ENCODE results near the gene SETBP1.

The SETBP1 gene

DNA sequence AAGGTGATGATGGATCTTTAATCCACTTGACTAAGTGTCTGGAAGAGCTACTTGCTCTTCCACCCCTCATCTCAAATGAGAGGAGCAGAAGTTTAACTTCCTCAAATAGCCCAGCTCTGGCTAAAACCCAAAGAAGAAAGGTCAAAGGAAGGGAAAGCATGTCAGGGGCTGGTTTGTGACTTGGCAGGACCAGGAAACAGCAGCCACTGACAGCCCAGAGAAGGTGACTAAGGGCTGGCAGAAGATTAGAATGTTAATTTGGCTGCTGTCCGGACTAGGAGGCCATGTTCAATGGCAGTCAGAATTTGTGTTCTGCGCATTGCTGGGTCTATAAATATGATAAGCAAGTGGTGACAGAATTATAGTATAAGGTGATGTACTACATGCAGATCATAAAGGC, 386.2 kb downstream of the SETBP1 start:
- no peak for DNase-seq (ENCODE audit: low read depth)

DNA sequence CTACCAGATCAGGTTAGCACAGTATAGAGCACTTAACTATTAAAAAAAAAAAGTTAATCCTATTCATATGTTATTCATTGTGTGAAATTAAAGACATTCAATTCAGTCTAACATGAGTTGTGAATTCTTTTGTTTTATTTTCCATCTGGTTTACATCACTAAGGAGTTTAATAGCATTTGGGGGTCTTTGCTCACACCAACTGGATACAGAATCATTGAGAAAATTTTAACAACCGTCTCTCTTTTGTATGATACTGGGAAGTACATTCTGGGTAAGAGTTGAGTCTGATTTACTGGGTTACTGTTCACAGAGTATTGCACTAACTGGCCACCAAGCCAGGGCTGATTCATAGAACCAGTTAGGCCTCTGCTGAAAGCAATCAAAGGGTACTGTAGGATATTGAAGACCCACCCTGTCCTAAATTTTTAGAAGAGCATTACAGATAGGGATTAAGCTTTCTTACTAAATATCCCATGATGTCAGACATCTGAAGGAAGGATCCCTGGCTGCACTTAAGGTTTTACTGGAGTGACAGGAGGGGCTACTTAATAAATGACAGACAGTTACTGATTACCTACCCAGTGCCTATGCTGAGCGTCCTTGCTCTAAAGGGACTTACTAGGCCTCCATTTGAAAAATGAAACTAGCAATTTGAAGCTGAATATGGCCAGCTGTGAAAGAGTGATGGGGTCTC, 387.9 kb downstream of the SETBP1 start:
- no peak for DNase-seq (ENCODE audit: low read depth)

DNA sequence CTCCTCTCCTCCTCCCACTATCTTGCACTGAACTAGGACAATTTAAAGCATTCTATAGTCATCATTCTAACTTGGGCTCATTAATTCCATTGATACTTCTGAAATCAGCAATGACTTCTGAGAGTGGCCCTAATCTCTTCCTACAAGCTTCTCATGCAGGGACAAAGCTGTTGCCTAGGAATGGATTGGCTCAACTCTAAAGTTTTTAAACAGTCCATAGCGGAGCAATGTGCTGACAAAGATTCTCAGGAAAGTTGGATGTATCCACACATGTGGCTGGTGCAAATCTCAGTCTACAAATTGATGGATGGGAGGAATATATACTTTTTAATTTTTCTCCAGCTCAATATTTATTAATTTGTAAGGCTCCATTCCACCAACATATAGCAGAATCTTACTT, 388.9 kb downstream of the SETBP1 start:
- DNase-seq (ENCODE audit: low read depth): no peak

DNA sequence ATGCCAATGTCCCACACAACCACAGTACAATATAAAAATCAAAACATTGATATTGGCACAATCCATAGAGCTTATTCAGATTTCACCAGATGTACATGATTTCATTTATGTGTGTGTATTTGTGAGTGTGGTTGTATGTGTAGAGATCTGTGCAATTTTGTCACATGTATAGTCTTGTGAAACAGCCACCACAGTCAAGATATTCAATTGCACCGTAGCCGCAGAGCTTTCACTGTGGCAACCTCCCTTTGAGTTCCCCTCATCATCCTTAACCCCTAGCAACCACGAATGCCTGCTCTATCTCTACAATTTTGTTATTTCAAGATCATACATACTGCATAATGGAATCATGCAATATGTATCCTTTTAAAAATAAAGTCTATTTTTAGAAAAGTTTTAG, 391.3 kb downstream of the SETBP1 start:
- DNase-seq (ENCODE audit: low read depth): no peak

DNA sequence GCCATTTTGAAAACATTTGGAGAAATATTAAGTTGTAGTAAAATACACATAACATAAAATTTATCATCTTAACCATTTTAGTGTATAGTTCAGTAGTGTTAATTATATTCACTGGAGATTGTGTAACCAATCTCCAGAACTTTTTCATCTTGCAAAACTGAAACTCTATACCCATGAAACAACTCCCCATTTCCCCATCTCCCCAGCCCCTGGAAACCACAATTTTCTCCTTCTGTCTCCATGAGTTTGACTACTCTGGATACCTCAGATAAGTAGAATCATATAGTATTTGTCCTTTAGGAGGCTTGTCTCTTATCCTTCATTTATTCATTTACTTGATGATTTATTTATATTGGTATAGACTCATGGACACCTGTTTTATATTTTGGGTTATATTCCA, 392.9 kb downstream of the SETBP1 start:
- DNase-seq (ENCODE audit: low read depth): no peak

DNA sequence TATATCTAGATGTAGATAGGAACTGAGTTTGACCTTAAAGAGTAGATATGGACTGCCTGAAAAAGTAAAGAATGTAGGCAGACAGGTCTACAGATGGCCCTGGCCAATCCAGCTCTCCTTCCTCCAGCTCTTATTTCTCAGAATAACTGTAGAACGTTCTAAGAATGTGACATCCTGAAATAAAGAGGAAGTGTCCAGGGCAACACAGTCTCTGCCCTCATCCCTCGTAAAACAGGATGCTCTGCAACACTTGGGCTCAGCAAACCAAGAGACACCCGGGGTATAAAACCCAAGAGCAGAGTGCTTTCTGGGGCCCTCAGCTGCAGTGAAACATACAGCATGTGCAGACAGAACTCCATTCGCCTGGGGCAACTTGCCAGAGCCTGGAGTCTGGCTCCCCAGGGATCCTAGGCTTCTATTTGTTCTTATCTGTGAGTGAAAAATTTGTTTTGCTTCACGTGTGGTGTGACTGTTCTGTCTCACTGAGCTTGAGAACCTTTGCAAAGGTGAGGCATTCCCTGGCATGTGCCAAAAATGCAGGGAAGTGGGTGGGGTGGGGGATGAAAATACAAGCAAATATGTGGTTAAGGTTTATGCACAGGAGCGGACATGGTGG, 401.0 kb downstream of the SETBP1 start:
- no peak for DNase-seq (ENCODE audit: low read depth)

DNA sequence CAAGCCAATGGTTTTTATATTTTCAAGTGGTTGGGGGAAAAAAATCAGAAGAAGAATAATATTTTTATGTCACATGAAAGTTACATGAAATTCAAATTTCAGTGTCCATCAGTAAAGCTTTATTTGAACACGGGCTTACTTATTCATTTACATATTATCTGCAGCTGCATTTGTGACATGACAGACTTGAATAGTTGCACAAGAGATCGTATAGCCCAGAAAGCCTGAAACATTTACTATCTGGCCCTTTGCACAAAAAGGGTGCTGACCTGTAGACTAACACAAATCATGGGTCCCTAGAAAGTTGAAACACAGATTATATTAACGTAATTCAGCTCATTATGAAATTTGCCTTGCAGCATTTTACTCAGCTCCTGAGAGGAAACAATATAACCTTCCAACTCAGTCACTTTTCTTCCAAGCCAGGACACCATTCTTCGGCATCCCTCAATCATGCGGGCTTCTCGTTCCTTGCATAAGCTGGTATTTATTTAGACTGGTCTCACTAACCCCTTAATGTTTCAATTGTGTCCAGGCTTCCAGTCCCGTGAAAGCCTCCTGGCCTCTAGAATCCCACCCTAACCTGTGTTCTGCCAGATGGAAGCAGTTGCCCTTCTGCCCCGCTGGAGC, 402.7 kb downstream of the SETBP1 start:
- no peak for DNase-seq (ENCODE audit: low read depth)

DNA sequence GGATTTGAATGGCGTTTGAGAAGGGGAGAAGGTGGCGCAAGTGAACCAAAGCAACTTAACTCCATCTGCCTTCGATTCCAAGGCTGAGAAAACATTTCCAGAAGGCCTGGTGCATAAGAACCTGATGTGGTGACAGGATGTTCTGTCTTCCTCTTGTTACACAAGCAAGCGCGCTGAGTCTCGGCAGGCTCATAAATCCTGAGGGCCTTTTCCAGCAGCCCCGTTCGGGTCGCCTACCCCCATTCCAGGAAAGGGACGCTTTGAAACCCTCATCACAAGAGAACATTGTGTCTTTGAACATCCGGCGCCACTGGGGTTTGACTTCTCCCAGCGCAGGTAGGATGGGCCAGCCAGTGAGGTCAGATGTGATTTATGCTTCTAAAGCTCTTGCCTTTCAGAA, 403.5 kb downstream of the SETBP1 start:
- DNase-seq (ENCODE audit: low read depth): no peak

DNA sequence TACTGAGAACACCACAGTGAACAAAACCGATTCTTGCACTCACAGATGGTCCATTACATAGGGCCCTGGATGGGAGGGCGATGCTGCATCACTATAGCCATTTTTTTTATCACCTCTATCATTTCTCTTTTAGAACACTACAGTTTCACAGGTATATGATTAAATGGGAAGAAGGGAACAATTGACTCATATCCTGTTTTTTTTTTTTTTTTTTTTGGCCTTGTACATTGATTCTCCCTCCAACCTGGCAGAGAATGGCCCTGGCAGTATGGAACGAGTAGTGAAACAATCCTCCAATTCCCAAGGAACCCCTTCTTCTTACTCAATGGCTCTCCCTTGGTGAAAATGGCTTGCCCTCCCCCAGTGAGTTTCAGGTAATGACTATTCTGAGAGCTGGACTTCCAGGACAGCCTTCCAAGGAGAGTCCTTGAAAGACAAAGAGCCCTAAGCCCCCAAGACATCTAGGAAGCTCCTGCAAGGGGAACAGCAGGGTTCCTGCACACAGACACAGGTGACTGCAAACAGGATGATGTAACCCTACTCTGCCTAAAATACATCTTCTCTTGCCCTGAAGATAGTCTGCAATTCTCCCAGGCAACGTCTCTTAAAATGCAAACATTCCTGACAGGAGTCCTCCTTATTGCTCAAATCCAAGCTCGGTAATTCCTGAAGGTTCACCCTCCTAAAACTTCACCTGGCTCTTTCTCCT, 405.4 kb downstream of the SETBP1 start:
- DNase-seq (ENCODE audit: low read depth): no peak

DNA sequence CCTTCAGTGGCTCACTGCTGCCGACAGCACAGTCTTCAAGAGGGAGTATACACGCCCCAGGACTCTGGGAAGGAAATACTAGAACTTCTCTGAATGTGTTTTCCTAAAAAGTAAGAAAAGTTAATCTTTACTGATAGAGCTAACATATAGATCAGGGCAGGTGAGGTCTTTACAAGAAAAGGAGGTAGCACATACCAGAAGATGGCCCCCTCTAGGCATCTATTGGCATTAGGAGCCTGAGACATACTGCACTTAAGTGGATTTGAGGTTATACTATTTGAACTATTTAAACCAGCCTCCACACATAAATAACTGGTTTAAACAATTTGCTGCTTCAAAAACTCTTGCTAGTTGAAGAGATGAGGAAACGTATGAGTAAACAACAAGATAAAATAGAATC, 406.1 kb downstream of the SETBP1 start:
- DNase-seq (ENCODE audit: low read depth): no peak

DNA sequence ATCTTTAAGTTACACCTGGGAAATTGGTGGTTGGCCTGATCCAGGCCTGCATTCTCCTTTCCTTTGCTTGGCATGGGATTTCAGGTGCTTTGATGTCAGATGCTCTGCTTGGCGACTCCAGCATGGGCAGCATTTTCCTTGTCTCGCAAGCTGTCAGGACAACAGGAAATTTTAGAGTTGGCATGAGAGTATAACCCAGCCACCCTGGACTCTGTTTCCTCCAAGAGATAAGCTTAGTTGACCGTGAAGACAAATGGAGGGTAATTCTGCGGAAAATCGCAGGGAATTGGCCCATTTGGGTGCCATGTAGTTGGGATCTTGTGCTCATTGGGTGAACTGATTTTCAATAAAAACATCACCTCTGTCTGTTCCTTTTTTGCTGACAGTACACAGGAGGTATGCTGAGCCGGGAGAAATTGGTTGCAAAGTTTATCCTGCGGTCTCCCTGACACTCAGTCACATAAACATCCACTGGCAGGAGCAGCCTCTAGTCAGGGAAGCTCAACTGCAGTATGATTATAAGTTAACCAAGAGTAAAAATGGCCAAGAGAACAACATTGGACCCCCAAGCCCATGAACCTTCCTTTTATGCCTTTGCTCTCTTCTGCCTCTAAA, 409.9 kb downstream of the SETBP1 start:
- no peak for DNase-seq (ENCODE audit: low read depth)

DNA sequence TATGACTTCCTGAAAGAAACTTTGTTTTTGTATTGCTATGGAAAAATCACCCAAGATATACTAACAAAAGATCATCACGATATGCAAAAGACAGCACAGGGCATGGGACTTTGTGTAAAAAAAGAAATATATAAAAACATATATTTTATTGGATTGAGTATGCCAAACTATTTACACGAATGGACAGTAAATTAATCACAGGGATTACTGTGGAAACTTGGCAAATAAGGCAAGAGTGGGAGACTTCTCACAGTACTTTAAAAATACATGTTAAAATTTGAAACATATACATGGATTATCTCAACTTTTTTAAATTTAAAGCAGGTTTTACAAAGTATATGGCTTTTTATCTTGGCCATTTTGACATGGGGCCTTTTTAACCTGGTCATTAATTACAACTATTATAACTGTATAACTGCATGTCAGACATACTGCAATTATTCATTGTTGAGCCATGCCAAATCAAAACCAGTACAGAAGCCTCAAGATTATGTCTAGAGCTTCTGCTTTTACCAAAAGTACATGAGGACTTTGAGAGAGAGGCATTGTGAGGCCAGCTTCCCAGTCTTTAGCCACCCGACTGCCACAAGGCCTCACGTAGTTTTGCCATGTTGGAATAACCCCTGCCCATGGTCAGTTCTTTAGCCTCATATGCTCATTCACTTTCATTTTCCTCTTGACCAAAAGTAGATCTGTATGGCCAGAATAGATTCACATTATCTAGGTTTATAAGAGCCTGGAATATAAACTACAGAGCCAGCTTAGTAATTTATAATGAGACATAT, 419.8 kb downstream of the SETBP1 start:
- DNase-seq (ENCODE audit: low read depth): no peak

DNA sequence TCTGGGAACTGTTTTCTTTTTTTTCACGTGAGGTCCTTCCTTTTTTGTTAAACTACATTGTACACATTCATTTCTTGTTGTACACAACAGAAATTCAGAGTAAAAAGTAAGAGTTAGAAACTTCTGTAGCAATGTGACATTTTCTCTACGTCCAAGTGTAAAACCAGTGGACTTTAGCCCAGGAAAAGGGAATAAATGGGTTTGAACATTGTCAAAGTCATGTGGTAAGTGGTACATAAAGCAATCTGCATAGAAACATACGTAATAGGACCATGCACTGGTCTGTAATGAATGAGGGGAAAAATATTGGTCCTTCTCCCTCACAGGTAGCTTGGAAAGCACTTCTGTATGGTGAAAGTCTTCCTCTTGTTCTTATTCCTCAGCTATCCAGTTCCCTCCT, 421.4 kb downstream of the SETBP1 start:
- no peak for DNase-seq (ENCODE audit: low read depth)

DNA sequence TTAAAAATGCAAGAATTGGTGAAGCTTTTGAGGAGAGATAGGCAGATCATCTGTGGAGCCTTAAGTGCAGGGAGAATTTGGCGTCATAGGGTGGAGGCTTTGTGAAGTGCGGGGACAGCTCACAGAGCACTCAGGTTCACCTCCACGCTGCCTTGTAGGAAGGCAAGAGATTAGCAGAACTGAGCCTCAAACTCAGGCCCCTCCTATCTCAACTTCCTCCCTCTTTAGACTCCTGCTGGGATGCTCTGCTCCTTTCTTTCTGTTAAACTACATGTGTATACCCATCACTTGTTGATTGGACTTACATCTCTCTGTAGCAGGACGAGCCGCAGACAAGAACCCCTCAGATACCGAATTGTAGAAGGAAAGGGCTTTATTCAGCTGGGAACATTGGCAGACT, 422.2 kb downstream of the SETBP1 start:
- no peak for DNase-seq (ENCODE audit: low read depth)

DNA sequence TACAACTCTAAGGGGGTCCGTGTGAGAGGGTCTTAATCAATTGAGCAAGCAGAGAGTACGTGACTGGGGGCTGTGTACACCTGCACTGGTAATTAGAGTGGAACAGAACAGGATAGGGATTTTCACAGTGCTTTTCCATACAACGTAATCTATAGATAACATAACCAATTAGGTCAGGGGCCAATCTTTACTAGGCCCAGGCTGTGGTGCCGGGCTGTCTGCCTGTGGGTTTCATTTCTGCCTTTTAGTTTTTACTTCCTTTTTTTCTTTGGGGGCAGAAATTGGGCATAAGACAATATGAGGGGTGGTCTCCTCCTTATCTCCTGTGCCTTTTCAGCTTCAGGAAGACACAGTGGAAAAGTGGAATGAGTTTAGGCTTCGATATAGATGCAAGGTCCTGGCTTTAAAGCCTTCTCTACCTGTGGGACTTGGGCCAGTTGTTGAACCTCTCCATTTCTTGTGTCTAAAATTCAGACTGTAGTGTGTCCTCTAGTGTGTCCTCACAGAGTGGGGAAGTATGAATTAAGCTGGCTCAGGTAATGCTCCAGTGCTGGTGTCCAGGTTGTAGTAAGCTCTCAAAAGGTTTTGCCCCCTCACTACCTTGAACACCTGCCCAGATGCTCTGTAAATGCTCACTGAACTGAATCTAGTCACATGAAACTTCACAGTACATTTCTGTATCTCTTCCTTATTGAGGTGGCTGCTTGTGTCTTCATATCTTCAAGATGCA, 422.8 kb downstream of the SETBP1 start:
- no peak for DNase-seq (ENCODE audit: low read depth)

DNA sequence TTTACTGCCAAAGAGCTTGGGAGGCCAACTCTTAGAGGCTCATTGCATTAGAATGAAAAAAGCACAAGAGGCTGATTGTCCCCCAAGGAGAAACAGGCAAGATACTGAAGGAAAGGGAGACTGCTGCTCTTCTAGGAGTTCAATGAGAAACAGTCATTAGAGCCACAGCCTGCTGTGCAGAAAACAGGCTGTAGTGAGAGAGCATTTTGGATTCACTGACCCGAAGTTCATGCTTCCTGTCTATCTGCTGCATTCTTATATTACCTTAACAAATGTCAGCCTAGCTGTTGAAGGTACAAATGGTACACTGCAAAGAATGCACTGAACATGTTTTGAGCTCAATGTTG, 423.3 kb downstream of the SETBP1 start:
- DNase-seq (ENCODE audit: low read depth): no peak

DNA sequence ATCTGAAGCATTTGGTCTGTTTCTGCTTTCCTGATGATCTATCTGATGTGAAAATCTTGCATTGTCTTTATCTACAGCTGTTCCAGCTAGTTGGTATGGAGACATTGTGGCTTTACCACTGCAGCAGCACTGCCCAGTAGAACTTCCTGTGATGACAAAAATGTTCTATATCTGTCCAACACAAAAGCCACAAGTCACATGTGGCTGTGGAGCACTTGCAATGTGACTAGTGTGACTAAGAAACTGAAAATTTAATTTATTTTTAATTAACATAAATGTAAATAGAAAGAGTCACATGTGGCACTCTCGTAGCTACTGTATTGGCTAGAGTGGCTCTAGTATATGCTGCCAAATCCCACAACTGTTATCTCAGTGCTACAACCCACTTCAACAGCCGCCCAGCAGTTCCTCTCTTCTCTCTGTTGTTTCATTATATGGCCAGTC, 425.7 kb downstream of the SETBP1 start:
- no peak for DNase-seq (ENCODE audit: low read depth)

DNA sequence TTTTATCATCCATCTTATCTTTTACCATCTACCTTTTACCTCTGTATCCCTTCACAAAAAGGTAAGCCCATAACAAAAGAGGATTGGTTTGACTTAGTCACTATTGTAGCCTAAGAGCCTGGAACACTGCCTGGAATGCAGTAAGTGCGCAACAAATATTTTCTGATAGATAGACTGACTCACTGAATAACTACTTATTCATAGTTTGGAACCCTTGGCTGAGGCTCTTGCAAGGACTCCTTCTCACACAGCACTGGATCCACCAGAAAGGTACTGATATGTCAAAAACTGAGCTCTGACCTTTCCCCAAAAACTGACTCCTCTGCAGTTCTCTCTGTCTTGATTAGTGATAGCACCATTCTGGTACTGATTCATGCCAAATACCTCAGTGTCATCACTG, 426.7 kb downstream of the SETBP1 start:
- no peak for DNase-seq (ENCODE audit: low read depth)

DNA sequence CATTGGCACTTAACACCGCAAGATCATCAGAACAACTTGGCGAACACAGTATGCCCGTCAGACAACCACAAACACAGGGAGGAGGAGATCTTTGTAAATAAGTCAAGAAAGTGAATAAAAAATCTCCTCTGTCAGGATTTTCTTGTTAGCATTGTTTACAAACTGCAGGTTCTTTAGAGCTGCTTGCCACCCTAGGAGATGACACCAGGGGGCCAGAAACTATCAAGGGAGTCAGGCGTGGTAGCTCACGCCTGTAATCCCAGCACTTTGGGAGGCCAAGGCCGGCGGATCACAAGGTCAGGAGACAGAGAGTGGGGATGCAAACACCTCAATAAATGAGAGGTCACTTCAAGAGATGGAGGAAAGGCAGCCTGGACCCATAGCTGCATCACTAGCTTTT, 428.1 kb downstream of the SETBP1 start:
- no peak for DNase-seq (ENCODE audit: low read depth)

DNA sequence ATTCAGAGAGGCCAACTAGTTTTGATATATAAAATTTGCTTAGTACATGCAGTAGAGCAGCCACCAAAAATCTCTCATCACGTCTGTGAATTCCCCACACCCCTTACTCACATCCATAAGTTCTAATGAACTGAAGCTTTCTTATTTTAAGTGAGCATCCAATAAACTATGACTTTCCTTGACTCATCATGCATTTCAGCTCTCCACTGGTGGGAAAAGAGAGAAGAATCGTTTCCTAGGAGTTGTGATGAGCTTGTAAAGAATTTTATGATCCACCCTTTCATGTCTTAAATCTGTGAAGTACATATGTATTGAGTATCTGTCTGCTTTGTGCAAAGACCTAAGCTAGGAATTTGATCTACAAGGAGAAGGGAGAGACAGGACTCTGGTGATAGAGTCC, 428.6 kb downstream of the SETBP1 start:
- no peak for DNase-seq (ENCODE audit: low read depth)

DNA sequence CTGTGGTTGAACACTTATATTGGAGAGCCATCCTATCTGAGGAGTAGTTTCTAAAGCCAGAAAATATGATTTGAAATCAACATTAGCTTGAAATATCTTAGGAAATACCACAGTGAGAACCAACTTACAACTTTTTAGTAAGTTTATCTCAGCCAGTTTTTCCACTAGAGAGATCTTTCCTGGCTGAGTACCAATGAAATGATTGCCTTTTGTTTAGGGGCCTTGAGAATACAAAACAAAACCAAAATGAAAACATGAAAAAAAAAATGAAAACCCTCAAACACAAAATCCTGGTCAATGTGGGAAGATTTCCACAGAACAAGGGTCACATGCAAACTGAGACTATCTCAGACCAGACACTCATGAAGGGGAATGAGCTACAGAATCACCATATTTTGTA, 429.0 kb downstream of the SETBP1 start:
- no peak for DNase-seq (ENCODE audit: low read depth)
